B cell (primary cell): ENCODE measurements around the gene SCFD2. TPM values are rescaled to one million over a fixed set of nuclear protein-coding genes. Genes with fewer than 3 reads are reported as not detected.

ENCODE experiments used
- ATAC-seq: fragments of 200-7000 bp; cut with Tn5 transposase; one replicate; pipeline ENCODE4 v1.10.0; 2021; ENCODE audit warnings: low read depth, mild to moderate bottlenecking, moderate number of reproducible peaks, moderate library complexity
- CTCF ChIA-PET: fragments of 350-600 bp; sonication (Branson Sonifier 250); formaldehyde crosslinking; loops from one replicate; lab custom pipeline; 2021; ENCODE audit warnings: antibody characterized with exemption, inconsistent platforms; lab: Charles Lee
- POLR2A ChIA-PET: fragments of 350-600 bp; sonication (Branson Sonifier 250); formaldehyde crosslinking; loops from one replicate; lab custom pipeline; 2021; ENCODE audit warnings: antibody characterized with exemption; lab: Charles Lee
- DNase-seq: peaks from one replicate; pipeline ENCODE4 v3.0.0; 2013
- H2AFZ ChIP-seq: 2 replicates; pipeline ENCODE4 v1.6.1; 2012; ENCODE audit warnings: mild to moderate bottlenecking, low read depth, low read length; ENCODE audit not compliant: insufficient read depth, poor library complexity, severe bottlenecking
- H3K27ac ChIP-seq, 2 donors: 1 replicate in 1 of 2; 2 replicates in 1 of 2; pipeline ENCODE4 v1.5.1; 2012 to 2013; ENCODE audit warnings: low read length in 2 of 2, mild to moderate bottlenecking in 2 of 2, moderate library complexity in 1 of 2
- H3K27me3 ChIP-seq, 4 experiments: fragments of 200-600 bp in 1 of 4; sonication (generic) in 1 of 4; replicated peaks in 1 of 4; 1 replicate in 2 of 4; 2 replicates in 2 of 4; pipeline versions ENCODE4 v1.6.1 to v1.7.0; 2013 to 2016; ENCODE audit warnings: low read length in 3 of 4, mild to moderate bottlenecking in 2 of 4, mixed read lengths in 1 of 4, moderate library complexity in 1 of 4; ENCODE audit not compliant: insufficient read depth in 4 of 4, control insufficient read depth in 3 of 4; ENCODE audit errors: control extremely low read depth in 1 of 4
- H3K36me3 ChIP-seq, 2 experiments: replicated peaks in 1 of 2; 1 replicate in 1 of 2; 2 replicates in 1 of 2; pipeline versions ENCODE4 v1.6.1 to v1.7.1; 2013; ENCODE audit warnings: low read length in 1 of 2; ENCODE audit not compliant: insufficient read depth in 2 of 2, control insufficient read depth in 1 of 2; ENCODE audit errors: control extremely low read depth in 1 of 2, extremely low read depth in 1 of 2
- H3K4me1 ChIP-seq, 2 donors: fragments of 200-600 bp in 1 of 2; sonication (generic) in 1 of 2; 1 replicate in 1 of 2; 2 replicates in 1 of 2; pipeline versions ENCODE4 v1.5.1 to v1.6.1; 2013 to 2017; ENCODE audit warnings: low read length in 2 of 2; ENCODE audit not compliant: control insufficient read depth in 2 of 2, insufficient read depth in 2 of 2
- H3K4me2 ChIP-seq: replicated peaks from 2 replicates; pipeline ENCODE3; 2012; ENCODE audit warnings: mild to moderate bottlenecking, low read depth, low read length; ENCODE audit not compliant: poor library complexity, severe bottlenecking
- H3K4me3 ChIP-seq, 5 experiments: fragments of 200-600 bp in 1 of 5; sonication (generic) in 1 of 5; 1 replicate in 3 of 5; 2 replicates in 2 of 5; pipeline versions ENCODE4 v1.5.1 to v1.7.0; 2011 to 2016; ENCODE audit warnings: low read length in 4 of 5, mild to moderate bottlenecking in 4 of 5, low read depth in 2 of 5, control low read depth in 1 of 5, moderate library complexity in 1 of 5; ENCODE audit not compliant: insufficient read depth in 1 of 5; ENCODE audit errors: control extremely low read depth in 1 of 5, extremely low read depth in 1 of 5
- H3K79me2 ChIP-seq: fragments of 200-600 bp; sonication (generic); one replicate; pipeline ENCODE4 v1.6.0; 2016; ENCODE audit warnings: low read length; ENCODE audit not compliant: control insufficient read depth, insufficient read depth
- H3K9ac ChIP-seq: fragments of 200-600 bp; sonication (generic); 2 replicates; pipeline ENCODE4 v1.6.1; 2017; ENCODE audit warnings: mild to moderate bottlenecking, low read length, moderate library complexity
- H3K9me3 ChIP-seq, 3 donors: one replicate each; pipeline versions ENCODE4 v1.6.1 to v1.7.1; 2013; ENCODE audit warnings: low read length in 2 of 3; ENCODE audit not compliant: control insufficient read depth in 2 of 3, insufficient read depth in 1 of 3; ENCODE audit errors: control extremely low read depth in 1 of 3
- H4K20me1 ChIP-seq: 2 replicates; pipeline ENCODE4 v1.6.0; 2012; ENCODE audit warnings: mild to moderate bottlenecking, low read length; ENCODE audit not compliant: insufficient read depth, control insufficient read depth, poor library complexity, severe bottlenecking
- H3K27ac Mint-ChIP-seq: one replicate; pipeline ENCODE4 v1.8.0; 2021; ENCODE audit warnings: mixed read lengths
- H3K27me3 Mint-ChIP-seq: one replicate; pipeline ENCODE4 v1.8.0; 2021; ENCODE audit warnings: mixed read lengths
- H3K4me1 Mint-ChIP-seq: one replicate; pipeline ENCODE4 v1.8.0; 2021; ENCODE audit warnings: mixed read lengths
- H3K4me3 Mint-ChIP-seq: one replicate; pipeline ENCODE4 v1.8.0; 2021; ENCODE audit warnings: mixed read lengths
- H3K9me3 Mint-ChIP-seq: one replicate; pipeline ENCODE4 v1.8.0; 2022; ENCODE audit warnings: mixed read lengths; ENCODE audit not compliant: insufficient read depth
- EZH2 ChIP-seq: IDR thresholded peaks from 2 replicates; pipeline ENCODE4 v1.6.1; 2012; ENCODE audit warnings: borderline replicate concordance, low read depth, mild to moderate bottlenecking, moderate library complexity, low read length; ENCODE audit not compliant: insufficient read depth, poor library complexity, severe bottlenecking
- WGBS: methylation state at CpG from one replicate; pipeline ENCODE4 v1.1.5; 2013; ENCODE audit warnings: missing lambda C conversion rate; ENCODE audit not compliant: insufficient coverage; 5-methylcytosine and 5-hydroxymethylcytosine counted together
- intact Hi-C: fragments of 100-400 bp; cut with micrococcal nuclease; formaldehyde crosslinking; loops from one replicate; pipeline ENCODE4 v1.10.0; 2022
- polyA plus RNA-seq: library from polyadenylated mRNA; depleted of rRNA; stranded (reverse); fragments of >200 nt; gene quantifications from 2 replicates; pipeline ENCODE4 v1.2.3, GENCODE V29; 2012
- total RNA-seq, 2 donors: library from RNA; stranded (reverse); fragments of 120-200 nt in 1 of 2; gene quantifications; 1 replicate in 1 of 2; 2 replicates in 1 of 2; pipeline versions ENCODE4 v1.2.3 to v1.2.4, GENCODE V29; 2013 to 2022
- TF ChIP-seq, protein P1 (sequence below): fragments of 200-600 bp; IDR thresholded peaks from one replicate; pipeline ENCODE4 v1.8.0; 2022; ENCODE audit warnings: antibody characterized with exemption, mild to moderate bottlenecking

SCFD2 gene
- total and polyA plus RNA-seq, 2 donors (not counting 1 experiment from before 2014, with no cell fraction given): 12.8 to 20.4 TPM

DNA sequence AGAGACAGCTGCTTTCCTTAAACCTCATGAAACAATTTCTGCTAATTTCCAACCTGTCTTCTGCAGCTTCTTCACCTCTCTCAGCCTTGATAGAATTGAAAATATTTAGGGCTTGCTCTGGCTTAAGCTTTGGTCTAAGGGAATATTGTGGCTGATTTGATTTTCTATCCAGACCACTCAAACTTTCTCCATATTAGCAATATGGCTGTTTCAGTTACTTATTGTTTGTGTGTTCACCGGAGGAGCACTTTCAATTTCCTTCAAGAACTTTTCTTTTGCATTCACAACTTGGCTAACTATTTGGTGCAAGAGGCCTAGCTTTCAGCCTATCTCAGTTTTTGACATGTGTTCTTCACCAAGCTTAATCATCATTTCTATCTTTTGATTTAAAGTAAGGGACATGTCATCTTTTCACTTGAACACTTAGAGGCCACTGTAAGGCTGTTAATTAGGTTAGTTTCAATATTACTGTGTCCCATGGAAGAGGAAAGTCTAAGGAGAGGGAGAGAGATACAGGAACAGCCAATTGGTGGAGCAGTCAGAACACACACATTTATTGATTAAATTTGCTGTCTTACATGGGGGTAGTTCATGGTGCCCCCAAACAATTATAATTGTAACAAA lies 290.6 kb downstream of the SCFD2 start:
- Histone ChIP-seq H3K27me3 (no peaks in the 10 kb centered on the region), H3K79me2 (no peaks in the 10 kb centered on the region), H3K36me3 (no peaks in the 10 kb centered on the region), H3K4me1 (no peaks in the 10 kb centered on the region), H3K27ac (no peak overlapping the region), H3K9me3 (no peaks in the 10 kb centered on the region), H4K20me1 (no peaks in the 10 kb centered on the region), H3K4me3 (no peak overlapping the region), H3K9ac (no peak overlapping the region), H2AFZ (no peak overlapping the region), H3K4me2 (no peak overlapping the region)
- intact Hi-C loops: no loop called here
- Mint-ChIP-seq H3K27ac (no peak overlapping the region), H3K4me1 (no peaks in the 10 kb centered on the region), H3K4me3 (no peak overlapping the region), H3K27me3 (no peaks in the 10 kb centered on the region), H3K9me3 (no peaks in the 10 kb centered on the region)
- no peak for ATAC-seq
- no peak for TF ChIP-seq EZH2
- TF ChIP-seq, protein P1, sequence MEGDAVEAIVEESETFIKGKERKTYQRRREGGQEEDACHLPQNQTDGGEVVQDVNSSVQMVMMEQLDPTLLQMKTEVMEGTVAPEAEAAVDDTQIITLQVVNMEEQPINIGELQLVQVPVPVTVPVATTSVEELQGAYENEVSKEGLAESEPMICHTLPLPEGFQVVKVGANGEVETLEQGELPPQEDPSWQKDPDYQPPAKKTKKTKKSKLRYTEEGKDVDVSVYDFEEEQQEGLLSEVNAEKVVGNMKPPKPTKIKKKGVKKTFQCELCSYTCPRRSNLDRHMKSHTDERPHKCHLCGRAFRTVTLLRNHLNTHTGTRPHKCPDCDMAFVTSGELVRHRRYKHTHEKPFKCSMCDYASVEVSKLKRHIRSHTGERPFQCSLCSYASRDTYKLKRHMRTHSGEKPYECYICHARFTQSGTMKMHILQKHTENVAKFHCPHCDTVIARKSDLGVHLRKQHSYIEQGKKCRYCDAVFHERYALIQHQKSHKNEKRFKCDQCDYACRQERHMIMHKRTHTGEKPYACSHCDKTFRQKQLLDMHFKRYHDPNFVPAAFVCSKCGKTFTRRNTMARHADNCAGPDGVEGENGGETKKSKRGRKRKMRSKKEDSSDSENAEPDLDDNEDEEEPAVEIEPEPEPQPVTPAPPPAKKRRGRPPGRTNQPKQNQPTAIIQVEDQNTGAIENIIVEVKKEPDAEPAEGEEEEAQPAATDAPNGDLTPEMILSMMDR: no peak
- ChIA-PET CTCF (no interaction called here), POLR2A (no interaction called here)
- DNase-seq: no peak
- WGBS: no CpG with 5 or more reads among the region's 1 CpG

DNA sequence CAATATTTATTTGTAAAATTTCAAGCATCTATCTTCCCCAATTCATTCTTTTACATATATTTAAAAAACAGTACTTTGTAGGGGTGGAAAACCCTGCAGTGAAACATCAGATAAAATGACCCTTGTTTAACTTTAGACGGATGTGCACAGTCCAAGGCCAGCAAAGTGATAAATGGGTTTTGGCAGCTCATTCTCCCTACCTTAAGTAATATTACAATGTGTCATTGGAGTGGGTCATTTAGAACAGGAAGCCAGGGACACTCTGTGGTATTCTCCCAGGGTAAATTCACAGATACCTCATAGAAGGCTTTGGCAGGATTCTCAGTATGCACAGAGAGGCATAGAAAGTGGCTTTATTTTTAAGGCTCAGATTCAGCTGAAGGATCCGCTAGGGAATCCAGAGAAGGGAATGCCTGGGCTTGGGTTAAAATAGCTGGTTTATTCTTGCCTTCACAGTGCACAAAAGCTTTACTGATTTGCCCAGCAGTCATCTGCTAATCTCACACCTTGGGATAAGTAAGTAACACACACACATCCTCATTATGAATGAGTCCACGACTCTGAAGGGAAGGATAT lies 297.0 kb downstream of the SCFD2 start:
- Mint-ChIP-seq H3K4me3 (no peak overlapping the region), H3K27ac (no peak overlapping the region), H3K9me3 (peaks cover 2% of the 10 kb centered on the region), H3K4me1 (no peaks in the 10 kb centered on the region), H3K27me3 (no peaks in the 10 kb centered on the region)
- Histone ChIP-seq H3K79me2 (no peaks in the 10 kb centered on the region), H3K4me1 (no peaks in the 10 kb centered on the region), H3K4me3 (no peak overlapping the region), H3K9me3 (peaks cover 0 to 11% (median 0%) of the 10 kb centered on the region in 3 donors), H2AFZ (no peak overlapping the region), H3K4me2 (no peak overlapping the region), H3K36me3 (no peaks in the 10 kb centered on the region), H3K27me3 (no peaks in the 10 kb centered on the region), H3K27ac (no peak overlapping the region), H3K9ac (no peak overlapping the region), H4K20me1 (no peaks in the 10 kb centered on the region)
- CTCF ChIA-PET: no interaction called here
- TF ChIP-seq, protein P1: no peak
- no peak for TF ChIP-seq EZH2
- DNase-seq (no peak), ATAC-seq (no peak)
- intact Hi-C loops: no loop called here
- 100% methylated on average over 1 of the region's 3 CpGs for WGBS
- POLR2A ChIA-PET: no interaction called here
